Epithelial cell of esophagus (primary cell): Measurements from ENCODE around the gene PALLD.

ENCODE experiments used
- DNase-seq: peaks from one replicate; pipeline ENCODE4 v3.0.0; 2010; ENCODE audit warnings: low read depth
- H3K4me3 ChIP-seq: 2 replicates; pipeline ENCODE4 v1.5.1; 2011; ENCODE audit warnings: mild to moderate bottlenecking, low read length, control low read depth
- TF ChIP-seq, protein P1 (sequence below): IDR thresholded peaks from 2 replicates; pipeline ENCODE4 v1.5.1; 2011; ENCODE audit warnings: low read depth, mild to moderate bottlenecking, low read length, control low read depth, inconsistent platforms; ENCODE audit not compliant: insufficient read depth; ENCODE audit errors: missing control alignments

Gene PALLD

DNA sequence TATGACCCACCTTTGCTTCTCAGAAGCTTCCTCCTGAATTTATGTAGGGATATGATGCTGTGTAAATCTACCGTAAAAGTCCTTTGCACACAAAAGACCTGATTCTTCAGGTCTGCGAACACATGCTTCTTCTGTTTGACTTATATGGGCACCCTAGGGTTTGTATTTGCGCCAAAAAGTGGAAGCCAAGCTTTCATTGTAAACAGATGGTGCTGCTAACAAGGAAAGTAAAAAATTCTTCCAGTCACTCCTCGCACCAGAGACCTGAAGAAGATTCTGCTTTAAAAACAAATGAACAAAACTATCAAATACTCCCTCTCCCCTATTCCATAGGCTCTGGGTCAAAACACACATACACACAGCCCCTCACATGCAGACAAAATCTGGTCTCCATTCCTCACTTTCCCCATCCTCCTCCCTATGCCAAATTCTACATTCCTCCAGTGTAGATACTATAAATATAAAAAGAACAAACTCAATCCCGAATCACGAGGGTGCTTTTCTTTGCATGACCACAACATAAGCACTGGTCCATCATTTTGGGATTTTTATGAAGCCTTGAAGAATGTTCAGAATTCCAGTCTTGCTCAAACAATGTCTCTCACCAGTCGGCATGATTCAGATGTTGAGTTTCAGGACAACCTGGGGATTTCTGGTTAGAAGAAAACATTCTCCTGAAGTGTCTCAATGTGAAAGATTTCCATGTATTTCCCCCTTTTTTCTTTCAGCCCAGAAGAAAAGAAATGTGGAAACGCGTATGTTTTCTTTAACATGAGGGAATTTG is 125.1 kb downstream of the PALLD start:
- TF ChIP-seq, protein P1, sequence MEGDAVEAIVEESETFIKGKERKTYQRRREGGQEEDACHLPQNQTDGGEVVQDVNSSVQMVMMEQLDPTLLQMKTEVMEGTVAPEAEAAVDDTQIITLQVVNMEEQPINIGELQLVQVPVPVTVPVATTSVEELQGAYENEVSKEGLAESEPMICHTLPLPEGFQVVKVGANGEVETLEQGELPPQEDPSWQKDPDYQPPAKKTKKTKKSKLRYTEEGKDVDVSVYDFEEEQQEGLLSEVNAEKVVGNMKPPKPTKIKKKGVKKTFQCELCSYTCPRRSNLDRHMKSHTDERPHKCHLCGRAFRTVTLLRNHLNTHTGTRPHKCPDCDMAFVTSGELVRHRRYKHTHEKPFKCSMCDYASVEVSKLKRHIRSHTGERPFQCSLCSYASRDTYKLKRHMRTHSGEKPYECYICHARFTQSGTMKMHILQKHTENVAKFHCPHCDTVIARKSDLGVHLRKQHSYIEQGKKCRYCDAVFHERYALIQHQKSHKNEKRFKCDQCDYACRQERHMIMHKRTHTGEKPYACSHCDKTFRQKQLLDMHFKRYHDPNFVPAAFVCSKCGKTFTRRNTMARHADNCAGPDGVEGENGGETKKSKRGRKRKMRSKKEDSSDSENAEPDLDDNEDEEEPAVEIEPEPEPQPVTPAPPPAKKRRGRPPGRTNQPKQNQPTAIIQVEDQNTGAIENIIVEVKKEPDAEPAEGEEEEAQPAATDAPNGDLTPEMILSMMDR, result no peak
- no peak overlapping the region for H3K4me3 ChIP-seq
- DNase-seq, result peak; percentile 65

DNA sequence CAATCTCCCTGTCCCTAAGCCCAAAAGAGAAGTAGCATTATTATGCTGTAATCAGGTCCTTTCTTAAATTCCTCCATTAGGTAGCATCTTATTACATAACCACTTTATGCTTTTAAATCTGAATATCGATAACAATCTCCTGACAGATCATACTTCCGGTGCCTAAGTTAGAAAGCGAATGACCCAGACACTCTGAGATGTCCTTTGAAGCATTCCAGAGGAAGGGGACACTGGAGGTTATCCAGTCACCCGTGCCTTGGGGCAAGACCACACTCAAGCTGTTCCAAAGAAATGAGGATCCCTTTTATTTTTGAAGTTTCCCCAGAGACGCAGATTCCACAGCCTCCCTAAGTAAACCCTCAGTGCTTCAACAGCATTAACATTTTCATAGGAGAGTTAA is 125.7 kb downstream of the PALLD start:
- TF ChIP-seq, protein P1, result no peak
- DNase-seq, result no peak
- H3K4me3 ChIP-seq, result no peak overlapping the region

DNA sequence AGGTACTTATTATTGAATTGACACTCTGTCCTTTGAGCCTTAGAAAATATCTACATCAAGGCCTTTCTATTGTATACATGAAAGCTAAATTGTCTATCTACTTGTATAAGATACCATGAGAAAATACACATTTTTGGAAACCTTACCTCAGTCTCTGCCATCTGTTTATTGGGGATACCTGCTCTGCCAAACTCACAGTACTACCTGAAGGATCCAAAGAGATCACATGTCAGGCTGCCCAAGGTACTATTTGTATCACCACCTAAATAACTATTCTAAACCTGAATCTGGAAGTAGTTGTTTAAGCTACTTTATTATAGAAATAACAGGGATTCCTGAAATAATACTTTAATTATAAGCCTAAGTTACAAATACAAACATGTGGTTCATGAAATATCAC is 126.2 kb downstream of the PALLD start:
- TF ChIP-seq, protein P1, result no peak
- DNase-seq, result no peak
- H3K4me3 ChIP-seq, result no peak overlapping the region

GRCh38 chr4:168623484-168623883 is 126.6 kb downstream of the PALLD start:
- no peak overlapping the region for H3K4me3 ChIP-seq
- TF ChIP-seq, protein P1, result no peak
- DNase-seq, result no peak

GRCh38 chr4:168628251-168628650 is 131.4 kb downstream of the PALLD start:
- no peak for DNase-seq
- no peak overlapping the region for H3K4me3 ChIP-seq
- TF ChIP-seq, protein P1, result no peak

- TF ChIP-seq, protein P1, result no peak
- no peak overlapping the region for H3K4me3 ChIP-seq
- DNase-seq, result no peak
Measured at GRCh38 chr4:168629566-168629965, 132.7 kb downstream of the PALLD start.
